Gastroesophageal sphincter (tissue), 3 donors: ENCODE results near the gene DQX1.

Experiments
- EP300 ChIP-seq: sonication (generic); formaldehyde crosslinking; IDR thresholded peaks from one replicate; pipeline ENCODE4 v1.6.1; 2017; ENCODE audit warnings: antibody characterized with exemption, mild to moderate bottlenecking
- POLR2A ChIP-seq, 2 donors: fragments of 450-650 bp; IDR thresholded peaks; one replicate each; pipeline ENCODE4 v1.6.1; 2017; ENCODE audit warnings: antibody characterized with exemption in 2 of 2, mild to moderate bottlenecking in 2 of 2, moderate library complexity in 1 of 2
- TF ChIP-seq, protein P1 (sequence below), 4 experiments: fragments of 200-600 bp in 2 of 4; fragments of 450-650 bp in 2 of 4; sonication (generic) in 1 of 4; IDR thresholded peaks; one replicate each; pipeline ENCODE4 v1.5.1; 2017 to 2019; ENCODE audit warnings: antibody characterized with exemption in 4 of 4, mild to moderate bottlenecking in 2 of 4, moderate library complexity in 2 of 4

DNA sequence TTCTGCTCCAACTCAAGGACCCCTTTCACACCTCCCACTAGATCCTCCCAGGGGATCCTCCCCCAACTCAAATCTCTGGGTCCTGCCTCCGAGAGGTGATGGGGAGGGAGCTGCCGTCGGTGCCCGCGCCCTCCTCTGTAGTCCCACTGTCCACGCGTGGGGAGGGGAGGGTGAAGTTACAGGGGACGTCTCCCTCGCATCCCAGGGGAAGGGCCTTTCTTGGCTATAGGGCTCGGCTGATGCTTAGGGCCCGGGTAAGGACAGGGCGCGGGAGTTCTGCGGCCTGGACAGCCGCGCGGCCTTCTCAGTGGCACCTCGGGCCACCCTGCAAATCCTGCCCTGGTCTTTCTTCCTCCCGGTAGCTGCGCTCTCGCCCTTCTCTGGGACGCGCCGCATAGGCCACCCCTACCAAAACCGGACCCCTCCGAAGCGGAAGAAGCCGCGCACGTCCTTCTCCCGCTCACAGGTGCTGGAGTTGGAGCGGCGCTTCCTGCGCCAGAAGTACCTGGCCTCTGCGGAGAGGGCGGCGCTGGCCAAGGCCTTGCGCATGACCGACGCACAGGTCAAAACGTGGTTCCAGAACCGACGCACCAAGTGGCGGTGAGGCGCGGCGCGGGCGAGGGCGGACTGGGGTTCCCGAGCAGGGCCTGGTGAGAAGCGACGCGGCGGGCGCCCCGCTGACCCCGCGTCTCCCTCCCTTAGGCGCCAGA is 10.6 kb downstream of the DQX1 start:
- TF ChIP-seq, protein P1, sequence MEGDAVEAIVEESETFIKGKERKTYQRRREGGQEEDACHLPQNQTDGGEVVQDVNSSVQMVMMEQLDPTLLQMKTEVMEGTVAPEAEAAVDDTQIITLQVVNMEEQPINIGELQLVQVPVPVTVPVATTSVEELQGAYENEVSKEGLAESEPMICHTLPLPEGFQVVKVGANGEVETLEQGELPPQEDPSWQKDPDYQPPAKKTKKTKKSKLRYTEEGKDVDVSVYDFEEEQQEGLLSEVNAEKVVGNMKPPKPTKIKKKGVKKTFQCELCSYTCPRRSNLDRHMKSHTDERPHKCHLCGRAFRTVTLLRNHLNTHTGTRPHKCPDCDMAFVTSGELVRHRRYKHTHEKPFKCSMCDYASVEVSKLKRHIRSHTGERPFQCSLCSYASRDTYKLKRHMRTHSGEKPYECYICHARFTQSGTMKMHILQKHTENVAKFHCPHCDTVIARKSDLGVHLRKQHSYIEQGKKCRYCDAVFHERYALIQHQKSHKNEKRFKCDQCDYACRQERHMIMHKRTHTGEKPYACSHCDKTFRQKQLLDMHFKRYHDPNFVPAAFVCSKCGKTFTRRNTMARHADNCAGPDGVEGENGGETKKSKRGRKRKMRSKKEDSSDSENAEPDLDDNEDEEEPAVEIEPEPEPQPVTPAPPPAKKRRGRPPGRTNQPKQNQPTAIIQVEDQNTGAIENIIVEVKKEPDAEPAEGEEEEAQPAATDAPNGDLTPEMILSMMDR (IDR thresholded peaks at IDR 0.05): no peak
- no peak for TF ChIP-seq EP300
- TF ChIP-seq POLR2A (IDR thresholded peaks at IDR 0.05): no peak
